GM21390 (cell line): ENCODE data around the gene ZAP70.

ENCODE experiments used
- ATAC-seq: cut with Tn5 transposase; IDR thresholded peaks from one replicate; pipeline ENCODE4 v1.9.1; 2021; ENCODE audit not compliant: unreplicated experiment

The ZAP70 gene

DNA sequence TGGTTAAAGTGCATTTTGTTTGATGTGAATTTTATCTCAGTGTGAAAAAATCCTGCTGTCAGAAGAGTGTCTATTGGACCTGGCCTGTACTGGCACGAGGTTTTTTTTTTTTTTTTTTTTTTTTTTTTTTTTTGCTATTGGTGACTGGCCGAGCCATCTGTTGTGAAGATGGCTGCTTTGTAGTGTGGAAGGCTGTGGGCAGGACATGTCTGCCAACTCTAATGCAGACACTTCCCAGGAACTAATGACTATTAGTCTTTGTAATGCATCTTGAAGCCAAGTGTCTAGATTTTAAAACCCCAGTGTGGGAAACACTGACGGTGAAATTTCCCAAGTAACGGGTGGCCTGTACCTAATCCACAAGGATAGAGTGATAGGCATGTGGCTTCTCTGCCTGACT is 34.3 kb downstream of the ZAP70 start:
- ATAC-seq = no peak

DNA sequence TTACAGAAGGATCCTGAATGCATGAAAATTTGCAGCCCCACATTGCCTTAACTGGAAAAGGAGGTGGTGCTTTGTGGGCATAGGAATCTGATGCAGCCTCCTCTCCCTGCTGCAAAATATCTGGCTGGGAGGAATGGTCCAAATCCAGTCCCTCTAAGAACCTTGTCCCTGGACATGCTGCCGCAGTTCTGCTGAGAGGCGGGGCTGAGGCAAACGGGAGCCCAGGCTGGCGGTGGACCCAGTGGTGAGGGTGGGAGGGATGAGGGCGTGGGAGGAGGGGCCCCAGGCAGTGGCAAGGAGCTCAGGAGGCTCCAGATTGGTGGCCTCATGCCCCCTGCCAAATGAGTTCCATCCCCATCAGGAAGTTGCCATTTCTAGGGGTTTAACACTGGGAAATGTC is 36.2 kb downstream of the ZAP70 start:
- no peak for ATAC-seq

DNA sequence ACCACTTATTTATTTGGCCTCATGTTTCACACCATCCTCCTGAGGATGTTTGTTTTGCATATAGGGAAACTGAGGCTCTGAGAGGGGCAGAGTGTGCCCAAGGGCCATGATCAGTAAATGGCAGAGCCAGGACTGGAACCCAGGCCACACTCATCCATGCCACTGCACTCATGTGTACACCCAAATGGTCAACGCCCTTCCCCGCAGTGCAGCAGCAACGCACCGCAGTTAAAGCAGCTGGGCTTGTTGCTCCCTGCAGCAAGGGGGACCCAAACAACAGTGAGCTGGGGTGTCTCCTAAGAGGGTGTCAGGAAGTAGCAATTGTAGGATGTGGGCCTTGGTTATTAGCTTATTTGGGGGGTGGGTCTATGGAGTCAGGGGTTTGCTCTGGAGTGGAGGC is 36.6 kb downstream of the ZAP70 start:
- no peak for ATAC-seq

DNA sequence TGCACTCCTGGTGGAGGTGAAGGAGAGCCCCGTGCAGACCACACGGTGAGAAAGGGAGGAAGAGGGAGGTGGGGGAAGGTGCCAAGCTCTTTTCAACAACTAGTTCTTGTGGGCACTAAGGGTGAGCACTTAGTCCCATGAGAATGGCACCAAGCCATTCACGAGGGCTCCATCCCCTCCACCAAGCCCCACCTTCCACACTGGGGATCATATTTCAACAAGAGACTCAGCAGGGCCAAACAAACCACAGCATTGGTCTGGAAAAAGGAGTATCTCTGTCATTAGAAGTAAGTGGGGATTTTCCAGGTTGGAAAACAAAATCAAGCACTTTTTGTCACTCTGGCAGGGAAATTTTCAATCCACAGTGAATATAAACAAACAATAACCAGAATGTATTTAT is 38.4 kb downstream of the ZAP70 start:
- ATAC-seq = no peak

DNA sequence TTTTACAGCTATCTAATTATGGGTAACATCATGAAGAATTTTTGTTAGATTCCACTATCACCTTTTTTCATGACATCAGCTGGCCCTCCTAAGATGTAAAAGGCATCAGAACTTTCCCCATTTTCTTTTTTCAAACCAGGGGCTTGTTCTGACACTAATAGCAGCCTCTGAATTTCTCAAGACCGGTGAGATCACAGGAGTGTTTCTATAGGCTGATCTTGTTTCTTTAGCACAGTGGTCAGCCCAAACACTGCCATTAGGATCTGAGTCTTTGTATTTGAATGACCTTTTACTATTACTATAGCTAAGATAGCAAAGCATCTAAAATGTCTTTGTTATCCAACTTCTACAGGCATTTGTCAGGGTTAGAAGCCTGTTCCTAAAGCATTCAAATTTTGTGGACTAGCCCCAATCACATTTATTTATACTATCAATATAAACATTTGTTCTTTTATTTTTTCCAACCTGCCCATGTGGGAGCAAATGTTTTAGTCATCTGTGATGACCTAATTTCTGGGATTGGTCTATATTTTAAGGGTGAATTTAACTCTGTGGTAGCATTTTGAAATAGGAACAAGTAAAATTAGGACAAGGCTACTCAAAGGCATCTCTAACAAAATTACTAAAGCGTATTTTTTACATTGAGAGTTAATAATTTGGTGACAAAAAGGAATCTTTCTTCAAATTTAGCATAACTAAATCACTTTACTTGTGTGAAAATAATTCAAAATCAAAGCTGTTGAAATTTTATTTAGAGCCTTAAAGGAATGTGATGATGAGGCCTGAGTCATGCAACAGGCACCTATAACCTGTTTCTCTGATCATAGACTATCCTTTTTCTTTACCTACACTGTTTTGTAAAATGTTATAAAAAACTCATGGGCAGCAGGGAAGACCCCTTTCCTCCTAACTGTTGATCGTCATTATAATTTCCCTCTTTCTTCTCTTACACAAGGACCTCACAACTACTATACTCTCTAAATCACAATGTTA is 39.3 kb downstream of the ZAP70 start:
- no peak for ATAC-seq

DNA sequence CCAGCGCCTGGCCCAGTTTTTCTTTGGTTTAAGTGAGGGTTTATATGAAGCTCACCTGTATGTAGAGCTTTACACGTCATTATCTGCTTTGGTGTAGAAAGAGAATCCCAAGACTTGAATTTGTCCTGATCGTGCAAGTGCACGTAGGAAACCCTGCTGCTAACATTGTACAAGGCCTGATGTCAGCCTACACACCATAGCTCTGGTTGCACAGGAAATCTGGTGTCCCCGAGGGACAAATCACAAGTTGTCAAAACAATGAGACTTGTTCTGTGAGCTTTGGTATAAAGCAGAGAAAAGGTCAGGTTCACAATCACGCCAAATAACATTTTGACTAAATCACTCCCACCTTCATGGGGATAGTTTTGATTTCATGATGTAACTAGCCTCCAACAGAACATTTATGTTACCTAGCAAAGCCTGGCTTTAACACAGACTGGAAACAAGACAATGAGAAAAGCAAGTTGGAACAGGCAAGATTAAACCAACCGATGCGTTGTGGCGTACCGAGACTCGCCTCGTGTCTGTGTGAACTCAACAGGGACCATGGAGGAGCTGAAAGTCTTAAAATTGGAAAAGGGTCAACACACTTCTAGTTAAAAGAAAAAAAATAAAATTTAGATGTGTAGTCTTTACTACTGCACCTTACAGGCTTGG is 41.4 kb downstream of the ZAP70 start:
- no peak for ATAC-seq

DNA sequence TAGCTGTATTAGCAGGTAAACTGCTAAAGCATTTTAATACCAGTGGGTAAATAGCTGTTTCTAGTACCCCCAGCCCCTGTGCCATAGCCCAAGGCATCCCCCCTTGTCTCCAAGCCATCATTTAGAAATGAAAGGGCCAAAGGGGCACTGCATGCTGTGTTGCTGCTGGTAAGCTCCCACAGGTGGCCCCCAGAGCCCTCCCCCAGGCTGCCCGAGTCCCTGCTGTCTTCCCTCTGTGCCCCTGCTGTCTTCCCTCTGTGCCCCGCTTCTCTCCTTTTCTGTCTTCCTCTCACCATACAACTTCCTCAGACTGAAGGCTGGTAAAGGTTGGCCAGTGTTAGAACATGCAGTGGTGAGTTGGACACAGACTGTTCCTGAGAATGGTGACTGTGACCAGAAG is 42.1 kb downstream of the ZAP70 start:
- ATAC-seq = no peak

DNA sequence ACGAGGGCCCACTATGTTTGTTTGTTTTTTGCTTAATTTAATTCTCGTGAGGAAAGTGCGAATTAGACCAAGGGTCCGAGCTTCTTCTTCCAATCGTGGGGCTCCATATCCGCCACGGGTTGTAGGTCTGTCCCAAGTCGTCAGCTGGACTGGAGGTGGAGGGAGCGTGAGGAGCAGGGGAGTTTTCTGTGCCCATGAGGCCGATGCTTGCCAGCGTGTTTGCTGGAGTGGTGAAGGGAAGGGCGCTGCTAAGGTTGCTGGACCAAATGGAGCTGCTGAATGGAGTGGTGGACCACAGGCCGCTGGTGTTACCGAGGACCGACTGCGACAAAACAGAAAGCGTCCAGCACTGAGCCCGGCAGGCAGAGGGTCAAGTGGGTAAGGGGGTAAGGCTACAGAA is 43.7 kb downstream of the ZAP70 start:
- ATAC-seq = no peak

DNA sequence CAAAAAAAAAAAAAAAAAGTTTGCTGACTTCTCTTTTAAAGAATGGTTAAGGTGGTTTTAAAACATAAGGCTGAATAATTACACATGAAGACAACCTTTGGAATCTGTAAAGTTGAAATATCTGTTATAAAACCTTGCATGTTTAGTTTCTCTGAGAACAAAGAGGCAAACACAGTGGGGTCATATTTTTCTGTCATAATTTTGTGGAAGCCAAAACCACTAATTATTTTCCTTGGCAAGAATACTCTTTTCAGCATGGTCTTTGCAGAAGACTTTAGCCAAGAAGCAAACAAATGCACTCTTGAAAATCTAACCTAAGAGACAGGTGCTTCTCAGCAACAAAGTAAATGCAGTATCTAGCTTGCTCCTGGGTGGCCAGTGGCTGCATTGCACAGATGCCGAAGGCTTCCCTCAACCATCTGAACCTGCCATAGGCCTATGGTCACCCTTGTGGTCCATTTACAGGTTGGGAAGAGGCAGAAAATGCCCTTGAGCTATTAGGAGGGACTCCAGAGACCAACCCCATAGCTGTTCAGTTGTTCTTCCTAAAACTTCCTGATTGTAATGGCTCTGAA is 44.8 kb downstream of the ZAP70 start:
- no peak for ATAC-seq

DNA sequence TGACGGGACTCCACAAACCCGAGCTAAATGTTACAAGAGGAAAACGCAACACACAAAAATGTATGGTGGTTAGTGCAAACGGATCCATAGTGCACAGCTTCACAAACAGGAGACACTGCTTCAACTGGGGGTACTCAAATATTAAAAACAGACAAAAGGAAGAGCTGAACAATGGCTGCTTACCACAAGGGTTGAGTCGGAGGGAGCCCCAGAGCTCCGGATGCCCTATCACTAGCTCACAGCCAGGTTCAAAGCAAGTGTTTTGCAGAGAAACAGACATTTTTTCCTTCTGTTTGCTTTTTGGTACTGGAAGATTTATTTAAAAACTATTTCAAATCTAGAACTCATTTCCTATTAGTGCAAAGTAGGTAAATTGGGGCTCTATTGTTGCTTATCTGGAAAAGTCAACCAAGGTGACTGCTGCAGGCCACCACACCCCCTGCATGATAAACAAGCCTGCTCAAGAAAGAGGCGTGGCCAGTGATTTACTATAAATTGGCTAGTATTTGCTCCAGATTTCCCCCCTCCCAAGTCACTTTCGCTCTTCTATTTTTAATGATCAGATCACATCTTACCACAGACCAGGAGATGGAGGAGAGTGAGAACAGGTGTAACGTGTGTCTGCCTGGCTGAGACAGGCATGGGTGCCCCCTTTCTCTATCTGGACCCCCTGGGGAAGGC is 46.5 kb downstream of the ZAP70 start:
- ATAC-seq = no peak

DNA sequence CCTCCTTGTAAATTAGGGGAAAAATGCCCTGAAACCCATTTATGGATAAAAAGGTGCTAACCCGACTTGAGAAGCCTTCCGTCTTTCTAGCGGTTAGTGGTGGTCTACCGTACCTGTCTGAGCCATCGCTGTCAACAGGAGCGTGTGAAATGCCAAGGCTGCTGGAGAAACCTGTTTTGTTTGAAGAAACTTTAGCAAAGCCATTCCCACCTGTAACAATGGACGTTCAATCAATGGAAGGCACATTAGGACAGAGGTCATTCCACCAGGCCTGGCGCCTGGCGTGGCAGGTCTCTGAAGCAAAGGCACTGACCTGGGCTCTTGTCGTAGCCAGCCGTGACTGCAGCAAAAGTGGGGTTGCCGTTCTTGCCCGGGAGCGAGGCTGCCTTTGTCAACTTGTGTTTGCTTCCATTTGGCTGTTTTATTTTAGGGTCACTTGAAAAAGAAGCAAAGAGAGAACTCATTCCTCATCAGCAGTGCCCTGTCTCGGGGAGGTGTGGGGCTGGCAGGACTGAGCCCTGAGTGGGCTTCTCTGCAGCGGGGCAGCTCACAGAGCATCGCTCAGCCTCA is 47.2 kb downstream of the ZAP70 start:
- no peak for ATAC-seq

DNA sequence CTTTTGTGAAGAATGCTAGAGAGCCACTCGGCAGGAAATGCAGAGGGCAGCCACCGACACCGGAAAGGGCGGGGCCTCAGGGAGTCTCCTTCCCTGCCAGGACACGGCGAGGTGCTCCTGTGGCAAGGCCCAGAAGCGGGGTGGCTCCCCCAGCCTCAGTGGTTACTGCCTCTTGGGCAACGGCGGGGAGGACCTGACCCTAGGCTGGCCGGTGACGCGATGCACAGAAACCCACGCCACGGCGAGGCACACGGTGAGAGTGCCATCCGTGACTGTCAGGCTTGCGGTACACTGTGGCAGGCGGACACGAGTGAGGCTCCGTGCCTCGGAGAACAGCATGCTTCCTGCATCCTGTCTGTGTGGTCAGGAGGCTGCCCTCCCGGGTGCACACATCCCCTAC is 47.8 kb downstream of the ZAP70 start:
- ATAC-seq = no peak

DNA sequence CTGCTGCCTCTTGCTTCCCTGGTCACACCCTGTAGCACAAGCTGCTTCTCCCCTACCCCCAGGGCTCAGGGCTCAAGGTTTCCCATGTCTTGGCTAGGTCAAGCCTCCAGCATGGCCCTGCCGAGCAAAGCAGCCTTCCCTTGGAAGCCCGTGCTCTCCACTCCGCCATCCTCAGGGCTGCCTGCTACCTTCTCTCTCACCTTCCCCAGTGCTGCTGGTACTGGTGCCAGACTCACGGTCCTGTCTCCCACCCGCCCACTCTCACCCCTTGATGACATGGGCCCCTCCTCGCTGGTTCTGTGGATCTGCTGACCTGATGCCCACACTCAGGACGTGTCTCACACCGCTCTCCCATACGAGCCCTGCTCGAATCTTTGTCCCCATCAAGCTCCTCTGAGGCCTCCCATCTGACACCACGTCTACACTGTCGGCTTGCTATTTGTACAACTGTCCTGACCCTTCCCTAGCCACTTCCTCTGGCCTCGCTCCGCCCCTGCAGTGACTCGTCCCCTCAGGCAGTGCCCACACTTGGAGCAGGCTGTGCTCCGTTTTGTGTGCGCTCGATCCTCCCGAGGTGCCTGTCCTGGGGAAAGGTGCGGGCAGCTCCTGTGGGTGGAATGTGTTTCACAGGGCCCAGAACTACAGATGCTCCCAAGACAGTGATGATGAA is 49.9 kb downstream of the ZAP70 start:
- no peak for ATAC-seq

DNA sequence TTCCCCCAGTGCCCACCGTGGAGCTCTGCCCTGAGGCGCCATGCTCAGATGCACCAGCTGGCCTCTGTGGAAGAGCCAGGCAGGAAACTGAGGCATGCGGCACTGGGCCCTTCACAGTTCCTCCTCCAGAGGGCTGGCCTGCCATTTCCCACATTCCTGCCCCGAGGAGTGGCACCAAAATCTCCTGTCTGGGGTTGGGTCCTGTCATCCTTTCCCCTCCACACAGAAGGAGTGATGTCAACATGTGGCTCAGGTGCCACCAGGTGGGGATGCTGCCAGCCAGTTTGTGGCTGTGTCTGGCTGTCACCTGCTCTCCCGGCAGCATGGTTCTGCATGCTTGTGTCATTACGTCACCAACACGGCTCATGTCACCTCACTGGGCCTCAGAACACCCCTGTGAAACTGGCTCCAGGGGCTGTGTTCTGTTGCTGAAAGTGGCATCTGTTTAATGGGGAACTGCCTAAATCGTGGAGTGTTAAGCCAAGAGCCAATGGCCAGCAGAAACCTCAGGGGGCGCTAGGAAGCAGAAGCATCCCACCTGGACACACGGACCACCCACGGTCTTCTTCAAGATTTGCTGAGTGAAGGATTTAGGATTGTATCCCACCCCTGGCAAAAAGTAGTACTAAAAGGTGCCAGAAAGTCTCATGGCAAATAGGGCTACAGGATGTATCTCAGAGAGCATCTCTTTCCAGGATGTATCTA is 51.3 kb downstream of the ZAP70 start:
- no peak for ATAC-seq

DNA sequence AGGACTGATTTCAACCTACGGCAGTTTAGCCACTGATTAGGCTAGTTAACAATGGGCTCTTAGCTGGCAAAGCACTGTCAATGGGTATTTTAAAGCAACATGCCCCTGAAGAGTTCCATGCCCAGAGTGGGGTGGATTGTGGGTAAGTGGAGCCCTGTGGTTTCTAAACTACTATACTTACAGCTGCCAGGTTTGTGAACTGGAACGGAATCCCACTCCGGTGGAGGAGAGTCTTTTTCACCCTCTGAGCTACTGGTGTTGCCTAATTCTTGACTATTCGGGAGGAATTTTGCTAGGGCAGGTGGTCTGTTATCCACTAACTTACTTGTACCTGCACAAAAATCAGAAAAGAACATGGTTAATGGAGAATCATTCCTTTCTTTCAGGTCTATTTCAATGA is 52.6 kb downstream of the ZAP70 start:
- ATAC-seq = no peak

DNA sequence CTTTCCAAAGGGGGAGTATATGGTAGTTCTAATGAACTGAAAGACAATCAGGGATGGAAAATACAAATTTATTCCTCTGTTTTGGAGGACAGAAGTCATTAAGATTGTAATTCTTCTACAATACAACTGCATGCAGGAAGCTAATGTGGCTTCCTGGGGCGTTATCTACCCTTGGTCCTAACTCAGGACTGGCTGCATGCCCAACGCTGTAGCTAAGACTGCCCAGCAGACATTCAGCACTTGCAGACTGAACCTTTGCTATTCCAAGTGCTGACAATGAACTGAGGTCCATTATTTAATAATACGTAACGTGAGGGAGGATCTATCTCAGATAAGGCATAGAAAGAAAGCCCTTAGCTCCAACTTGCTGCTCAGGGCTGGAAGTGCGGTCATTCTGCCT is 53.2 kb downstream of the ZAP70 start:
- no peak for ATAC-seq

DNA sequence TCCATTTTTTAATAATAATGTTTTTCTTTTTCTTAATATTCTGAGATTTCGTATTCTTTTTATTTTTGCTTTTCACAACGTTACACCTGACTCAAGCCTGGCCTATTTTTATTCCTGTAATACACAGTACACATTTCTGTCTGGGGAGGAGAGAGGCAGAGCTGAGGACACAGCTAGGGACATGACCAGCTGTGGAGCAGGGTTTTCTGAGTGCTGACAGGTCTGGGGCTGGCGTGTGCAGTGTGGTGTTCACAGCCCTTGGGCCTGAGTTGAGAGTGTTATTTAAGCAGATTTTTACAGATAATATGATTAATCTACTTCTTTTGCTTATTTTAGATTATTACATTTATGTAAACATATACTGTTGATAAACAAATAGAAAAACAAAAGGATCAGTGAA is 55.9 kb downstream of the ZAP70 start:
- no peak for ATAC-seq

DNA sequence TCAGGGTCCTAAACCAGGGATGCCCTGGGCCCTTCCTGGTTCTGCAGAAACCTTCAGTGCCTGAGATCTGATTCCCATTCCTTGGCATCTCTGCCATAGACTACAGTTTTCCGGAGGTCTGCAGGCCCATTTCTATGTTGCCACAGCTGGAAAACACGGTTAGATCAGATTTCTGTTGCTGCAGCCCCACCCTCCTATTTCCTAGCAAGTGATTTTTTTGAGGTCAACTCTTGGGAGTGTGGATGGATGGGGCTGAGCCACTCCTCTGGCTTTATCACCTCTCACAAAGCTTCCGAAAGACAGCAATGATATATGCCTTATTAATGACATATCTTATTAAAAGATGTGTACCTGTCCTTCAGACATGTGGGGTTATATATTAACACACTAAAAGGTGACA is 56.3 kb downstream of the ZAP70 start:
- no peak for ATAC-seq

DNA sequence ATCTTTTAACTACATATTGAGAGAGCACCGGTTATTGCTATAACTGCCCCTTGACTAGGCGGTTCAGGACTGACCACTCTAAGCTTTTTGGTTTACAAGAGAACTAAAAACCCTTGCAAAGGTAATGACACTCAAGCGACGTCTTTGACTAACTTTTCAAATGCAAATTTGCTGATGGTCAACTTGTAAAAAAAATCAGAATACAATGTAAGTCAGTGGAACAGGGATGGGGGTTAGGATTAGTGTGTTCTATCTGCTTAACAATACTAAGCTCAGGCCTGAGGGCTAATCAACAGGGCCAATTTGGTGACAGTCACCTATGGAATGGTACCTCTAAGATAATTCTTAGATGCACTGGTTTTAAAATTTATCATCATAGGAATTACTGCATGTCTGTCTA is 57.1 kb downstream of the ZAP70 start:
- no peak for ATAC-seq

DNA sequence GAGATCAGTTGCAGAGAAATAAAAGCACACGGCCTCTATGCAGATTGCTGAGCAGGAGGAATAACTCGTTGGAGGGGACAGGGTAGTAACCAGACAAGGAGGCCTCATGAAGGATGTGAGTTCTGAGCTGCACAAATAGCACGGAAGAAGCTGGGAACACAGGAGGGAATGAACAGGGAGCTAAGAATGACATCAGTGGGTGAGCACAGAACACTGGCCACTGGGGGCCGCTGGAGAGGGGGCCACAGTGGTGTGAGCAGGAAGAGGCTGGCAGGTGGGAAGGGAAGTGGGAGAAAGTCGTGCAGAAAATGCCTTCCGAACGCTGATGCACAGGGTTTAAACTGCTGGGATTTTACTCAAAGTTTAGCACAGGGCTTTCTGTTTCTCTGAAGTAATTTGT is 61.0 kb downstream of the ZAP70 start:
- no peak for ATAC-seq
